A204.1 (cell line): ENCODE measurements around the gene IQGAP2.
"Not testable (repeated sequence)": the region's sequence is repeated elsewhere in the genome, so short reads cannot be mapped to it uniquely, and the experiment has no call there.

Experiments
- FAIRE-seq: peaks from 2 replicates; lab custom pipeline; 2012; peaks lifted over from hg19 to GRCh38; lab: Jason Lieb, UNC

The IQGAP2 gene

DNA sequence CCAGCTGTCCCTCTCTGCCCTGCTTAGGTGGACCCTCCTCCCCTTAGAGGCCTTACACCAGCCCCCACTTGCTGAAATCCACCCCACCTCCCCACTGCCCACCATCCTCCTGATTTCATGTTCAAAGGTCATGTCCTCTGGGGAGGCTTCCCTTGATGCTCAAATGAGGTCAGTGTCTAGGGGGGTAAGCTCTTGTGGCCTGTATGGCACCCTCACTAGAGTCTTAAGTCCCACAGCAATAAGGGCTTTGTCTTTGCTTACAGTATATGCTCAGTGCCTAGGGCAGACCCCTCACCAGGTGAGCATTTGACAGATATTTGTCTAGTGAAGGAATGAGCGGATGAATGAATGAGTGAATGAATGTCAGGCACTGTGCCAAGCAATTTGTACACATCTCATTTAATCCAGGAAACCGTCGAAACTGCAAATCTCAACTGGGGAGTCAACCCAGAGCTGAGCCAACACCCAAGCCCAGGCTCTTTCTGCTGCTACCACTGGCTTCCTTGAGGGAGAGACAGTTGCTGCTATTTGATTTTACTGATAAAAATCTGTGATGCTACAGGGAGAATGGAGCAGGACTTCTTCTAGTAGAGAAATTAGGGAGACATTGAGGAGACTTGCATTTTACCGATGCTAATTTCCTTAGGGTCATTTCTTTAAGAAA is 101.9 kb downstream of the IQGAP2 start:
- FAIRE-seq, result no peak

DNA sequence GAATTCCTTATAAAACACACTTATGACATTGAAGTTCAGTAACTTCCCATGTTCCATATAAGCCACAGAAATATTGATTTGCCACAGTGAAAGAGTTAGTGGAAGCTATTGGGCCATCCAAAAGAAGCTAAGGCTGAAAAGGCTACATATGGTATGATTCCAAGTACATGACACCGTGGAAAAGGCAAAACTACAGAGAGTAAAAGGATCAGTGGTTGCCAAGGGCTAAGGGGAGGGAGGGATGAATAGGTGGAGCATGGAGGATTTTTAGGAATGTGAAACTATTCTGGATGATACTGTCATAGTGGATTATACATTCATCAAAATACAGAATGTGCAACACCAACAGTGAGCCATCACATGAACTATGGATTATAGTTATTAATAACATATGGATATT is 110.4 kb downstream of the IQGAP2 start:
- FAIRE-seq, result no peak

DNA sequence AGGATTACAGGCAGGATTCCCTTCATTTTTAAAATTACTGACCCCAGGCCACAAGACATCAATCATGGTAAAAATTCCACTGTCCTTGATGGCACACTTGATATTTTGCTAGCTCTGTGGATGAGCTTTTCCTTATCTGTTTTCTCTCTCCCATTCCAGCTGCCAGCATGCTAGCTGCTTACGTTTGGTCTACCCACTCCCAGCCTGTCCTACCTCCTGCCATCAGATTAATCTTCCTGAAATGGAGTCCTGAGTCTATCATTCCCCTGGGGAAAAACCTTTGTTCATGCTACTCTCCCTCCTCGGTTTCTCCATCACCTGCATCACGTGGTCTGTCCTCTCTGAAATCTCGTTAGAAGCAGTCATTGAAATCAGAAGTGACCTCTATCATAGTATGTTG is 111.2 kb downstream of the IQGAP2 start:
- no peak for FAIRE-seq

DNA sequence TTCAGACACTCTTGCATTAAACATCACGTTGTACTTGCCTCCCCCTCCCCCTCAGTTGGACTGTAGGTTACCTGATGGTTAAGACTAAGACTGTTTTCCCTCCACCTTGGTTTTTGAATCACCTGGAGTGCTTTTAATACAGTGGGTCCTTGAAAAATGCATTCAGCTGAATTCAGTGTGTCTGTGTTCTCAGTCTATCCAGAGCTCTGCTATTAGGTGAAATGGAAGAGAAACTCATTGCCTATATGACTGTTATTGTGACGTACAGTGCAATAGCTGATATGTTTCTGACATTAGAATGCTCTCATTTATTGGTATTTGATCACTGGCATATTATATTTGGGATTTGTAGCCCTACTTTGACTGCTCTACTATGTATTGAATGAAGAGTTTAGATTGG is 111.6 kb downstream of the IQGAP2 start:
- no peak for FAIRE-seq

DNA sequence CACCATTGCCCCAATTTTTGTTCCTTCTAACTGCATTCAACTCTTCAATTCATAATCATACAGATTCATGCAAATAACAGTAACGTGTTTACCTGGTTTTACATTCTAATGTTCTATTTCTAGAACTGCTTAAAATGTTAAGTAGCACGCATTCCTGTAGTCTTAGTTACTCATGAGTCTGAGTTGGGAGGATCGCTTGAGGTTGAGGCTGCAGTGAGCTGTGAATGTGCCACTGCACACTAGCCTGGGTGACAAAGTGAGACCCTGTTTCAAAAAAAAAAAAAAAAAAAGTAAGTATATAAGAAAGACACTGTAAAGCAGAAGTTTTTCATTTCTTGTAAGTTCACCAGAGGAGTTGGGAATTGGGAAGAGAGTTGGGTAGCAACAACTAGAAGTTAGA is 114.2 kb downstream of the IQGAP2 start:
- no peak for FAIRE-seq

DNA sequence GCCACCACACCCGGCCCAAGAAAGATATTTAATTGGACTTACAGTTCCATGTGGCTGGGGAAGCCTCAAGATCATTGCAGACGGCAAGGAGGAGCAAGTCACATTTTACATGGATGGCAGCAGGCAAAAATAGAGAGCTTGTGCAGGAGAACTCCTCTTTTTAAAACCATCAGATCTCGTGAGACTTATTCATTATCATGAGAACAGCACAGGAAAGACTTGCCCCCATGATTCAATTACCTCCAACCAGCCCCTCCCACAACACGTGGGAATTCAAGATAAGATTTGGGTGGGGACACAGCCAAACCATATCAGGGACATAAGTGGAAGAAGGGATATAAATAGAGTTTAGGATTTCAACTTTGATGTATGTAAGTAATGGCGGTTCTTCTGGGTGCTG is 115.2 kb downstream of the IQGAP2 start:
- FAIRE-seq, result not testable (repeated sequence)

DNA sequence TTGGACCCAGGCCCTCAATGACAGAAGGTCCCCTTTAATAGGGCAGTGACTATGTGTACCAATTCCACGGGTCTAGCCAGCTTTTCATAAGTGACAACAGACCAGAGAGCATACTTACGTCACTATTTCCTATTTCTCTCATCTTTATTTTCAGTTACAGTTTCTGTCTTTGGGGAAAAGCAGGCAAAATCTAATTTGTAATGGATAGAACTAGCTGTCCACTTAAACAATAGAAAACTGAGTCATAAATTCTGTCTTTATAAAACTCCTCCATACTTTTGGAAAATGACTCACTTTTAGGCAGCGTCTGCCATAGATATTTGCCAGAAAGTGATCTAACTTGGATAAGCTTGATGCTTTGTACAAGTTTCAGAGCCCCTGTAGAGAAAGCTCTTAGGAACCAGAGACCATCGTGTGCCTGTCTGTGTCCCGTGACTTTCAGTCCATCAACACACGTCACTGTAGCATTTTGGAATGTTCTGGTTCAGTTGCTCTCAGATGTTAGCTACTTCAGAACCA is 118.2 kb downstream of the IQGAP2 start:
- no peak for FAIRE-seq

DNA sequence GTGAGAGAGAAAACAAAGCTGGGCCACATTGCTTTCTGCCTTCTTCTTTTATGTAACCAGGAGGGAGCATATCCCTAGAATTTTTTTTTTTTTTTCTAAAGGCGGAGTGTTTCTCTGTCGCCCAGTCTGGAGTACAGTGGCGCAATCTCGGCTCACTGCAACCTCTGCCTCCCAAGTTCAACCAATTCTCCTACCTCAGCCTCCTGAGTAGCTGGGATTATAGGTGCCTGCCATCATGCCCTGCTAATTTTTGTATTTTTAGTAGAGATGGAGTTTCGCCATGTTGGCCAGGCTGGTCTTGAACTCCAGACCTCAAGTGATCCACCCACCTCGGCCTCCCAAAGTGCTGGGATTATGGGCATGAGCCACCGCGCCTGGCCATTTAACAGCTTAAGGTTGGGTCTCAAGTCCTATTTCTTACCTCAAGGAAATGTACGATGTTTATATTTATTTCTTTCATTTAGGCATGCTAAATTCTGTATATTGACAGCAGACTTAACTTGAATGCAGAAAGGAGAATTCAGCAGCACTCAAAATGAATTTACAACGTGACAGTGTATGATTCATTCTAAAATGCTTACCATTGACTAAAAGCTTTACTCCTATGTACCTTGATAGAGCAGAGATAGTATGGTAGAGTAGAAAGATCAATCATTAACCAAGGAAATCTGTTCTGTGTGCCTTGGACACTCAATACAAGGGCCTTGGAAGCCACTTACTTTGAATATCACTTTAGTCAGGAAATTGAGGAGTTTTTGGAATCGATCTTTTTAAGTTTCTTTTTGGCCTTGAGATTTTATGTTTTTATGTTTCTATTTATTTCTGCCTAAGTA is 119.2 kb downstream of the IQGAP2 start:
- FAIRE-seq, result no peak

DNA sequence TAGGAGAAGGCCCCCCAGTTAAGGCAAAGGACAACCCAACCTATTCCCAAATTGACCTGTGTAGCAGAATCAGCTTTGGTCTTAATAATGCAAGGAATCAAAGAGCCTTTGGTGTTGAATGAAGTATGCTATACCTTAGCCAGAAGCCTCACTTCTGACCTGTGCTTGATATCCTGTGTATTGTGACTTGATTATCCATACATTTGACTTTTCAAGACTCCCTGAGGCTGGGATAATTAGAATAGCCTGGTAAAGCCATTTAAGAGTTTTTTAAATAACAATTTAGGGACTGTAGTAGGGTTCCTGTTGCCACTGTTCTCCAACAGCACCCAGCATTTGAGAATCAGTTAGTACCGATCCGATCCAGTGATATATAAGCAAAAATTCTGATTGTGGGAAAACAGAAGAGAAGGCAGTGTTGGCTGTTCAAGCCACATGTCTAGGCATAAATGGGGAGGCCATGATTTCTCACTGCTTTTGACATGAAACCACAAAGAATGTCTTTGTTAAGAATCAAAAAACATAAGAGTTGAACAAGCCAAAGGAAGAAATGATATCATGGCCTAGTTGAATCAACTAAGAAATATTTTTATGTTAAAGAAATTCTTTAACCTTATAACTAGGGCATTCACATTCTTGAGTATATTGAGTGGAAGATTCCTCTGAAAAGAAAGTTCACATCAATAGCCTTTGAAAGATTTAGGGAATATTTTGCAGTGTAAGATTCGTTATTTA is 121.2 kb downstream of the IQGAP2 start:
- FAIRE-seq, result no peak

DNA sequence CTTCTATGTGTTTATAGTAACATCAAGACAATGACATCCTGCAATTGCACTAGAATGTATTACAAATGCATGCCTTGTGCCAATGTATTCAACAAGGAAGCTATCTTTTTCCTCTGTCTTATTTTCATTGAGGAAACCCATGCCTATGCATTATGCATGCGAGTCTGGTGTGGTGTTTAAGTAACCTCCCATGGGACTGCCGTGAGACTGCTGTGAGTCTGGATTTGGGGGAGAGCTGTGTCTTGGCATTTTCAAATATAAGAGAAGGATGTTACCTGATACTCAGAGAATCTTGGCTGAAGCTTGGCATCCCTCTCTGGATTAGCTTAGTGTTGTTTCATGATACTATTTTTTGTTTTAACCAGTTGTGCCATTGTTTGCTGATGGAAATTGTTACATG is 121.8 kb downstream of the IQGAP2 start:
- no peak for FAIRE-seq

DNA sequence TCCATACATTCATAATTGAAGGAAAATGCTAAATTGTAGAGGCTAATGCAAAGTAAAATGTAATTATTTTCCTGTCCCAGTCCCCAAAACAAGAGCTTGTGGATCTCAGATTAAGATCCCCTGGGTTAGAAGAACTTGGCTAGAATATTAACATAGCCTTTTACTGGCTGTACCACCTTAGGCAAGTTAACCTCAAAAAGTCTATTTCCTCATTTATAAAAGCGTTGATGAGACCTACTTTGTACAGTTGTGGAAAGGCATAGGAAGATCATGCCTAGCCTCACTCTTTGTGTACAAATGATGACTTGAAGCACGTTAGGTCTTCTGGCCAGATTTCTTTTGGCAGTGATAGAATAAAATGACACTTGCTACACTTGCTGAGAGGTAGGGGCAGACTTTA is 122.9 kb downstream of the IQGAP2 start:
- no peak for FAIRE-seq

DNA sequence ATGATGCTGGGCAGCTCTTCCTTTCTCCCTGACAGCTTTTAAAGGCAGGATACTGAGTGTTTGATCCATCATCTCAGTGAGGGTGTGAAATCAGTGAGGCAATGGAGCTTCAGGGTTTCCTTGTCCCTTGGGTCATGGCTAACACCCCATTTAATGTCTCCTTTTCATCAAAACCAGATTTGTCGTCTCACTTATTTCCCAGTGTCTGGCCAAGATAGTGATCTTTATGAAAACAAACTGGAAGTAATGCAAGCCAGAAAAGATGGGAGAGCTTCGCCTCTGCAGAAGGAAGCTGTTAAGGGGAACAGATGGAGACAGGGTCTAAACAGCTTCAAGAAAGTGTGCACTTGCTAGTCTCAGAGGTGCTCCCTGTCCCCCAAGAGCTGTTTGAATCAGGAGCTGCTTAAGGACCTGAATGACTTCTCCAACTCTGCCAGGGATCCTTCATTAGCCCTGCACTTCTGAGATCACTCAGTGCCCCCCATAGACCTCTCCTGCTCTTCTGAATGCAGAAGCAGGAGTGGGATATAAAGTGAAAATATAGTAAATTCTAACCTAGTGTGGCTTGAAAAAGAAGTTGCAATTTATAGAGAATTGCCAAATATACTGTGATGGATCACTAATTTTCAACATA is 124.0 kb downstream of the IQGAP2 start:
- FAIRE-seq, result no peak

DNA sequence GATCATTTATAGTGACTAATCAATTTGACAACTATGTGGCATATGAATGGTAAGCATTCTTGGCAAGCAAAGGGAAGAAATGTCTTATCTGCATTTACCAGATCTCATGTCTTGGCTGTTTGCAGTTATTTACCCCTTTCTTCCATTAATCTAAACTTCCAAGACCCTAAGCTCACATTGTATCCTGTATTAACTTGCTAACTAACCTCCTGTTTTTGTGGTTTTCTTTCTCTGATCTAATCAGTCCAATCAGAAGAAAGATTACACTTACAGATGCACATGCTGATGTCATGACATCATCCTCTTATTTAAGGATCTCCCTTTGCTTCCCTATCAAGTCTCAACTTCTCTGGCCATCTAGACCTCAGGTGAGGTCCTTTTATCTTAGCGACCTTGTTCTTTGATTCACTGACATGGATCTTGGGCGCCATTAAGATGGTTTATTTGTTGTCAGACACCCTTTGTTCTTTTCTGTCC is 124.6 kb downstream of the IQGAP2 start:
- FAIRE-seq, result no peak

DNA sequence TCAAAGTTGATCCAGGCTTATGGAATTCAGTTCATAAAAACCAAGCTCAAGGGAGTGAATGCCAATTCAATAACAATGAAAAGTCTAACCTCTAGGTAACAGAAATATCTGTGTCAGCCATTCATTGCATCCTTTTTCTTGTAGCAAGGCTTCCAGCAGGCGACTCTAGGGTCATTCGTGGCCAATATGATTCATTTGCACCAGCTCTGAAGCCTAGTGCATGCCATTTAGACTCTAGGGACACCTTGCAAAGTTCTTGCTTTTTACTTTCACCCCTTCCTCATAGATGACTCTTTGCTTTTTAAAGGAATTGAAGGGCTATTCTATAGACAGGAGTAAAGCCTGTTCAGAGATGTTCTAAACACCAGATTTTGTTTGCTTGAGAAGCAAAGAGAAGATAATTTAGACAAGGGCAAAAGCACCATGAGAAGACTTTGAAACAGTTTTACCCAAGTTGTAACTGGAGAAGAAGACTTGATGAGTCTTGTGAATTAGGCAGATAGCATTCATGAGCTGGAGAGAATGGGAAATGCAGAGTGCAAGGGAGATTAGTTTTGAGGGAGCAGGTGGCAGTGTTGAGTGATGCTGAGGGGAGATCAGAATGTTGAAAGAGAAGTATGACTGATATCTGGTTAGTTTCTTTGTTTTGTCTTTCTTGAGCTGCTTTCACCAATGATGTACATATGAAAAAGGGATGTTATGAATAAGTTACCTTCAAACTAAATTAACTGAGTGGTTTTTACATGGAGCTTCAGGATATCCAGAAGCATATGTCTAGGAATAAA is 125.7 kb downstream of the IQGAP2 start:
- FAIRE-seq, result no peak

DNA sequence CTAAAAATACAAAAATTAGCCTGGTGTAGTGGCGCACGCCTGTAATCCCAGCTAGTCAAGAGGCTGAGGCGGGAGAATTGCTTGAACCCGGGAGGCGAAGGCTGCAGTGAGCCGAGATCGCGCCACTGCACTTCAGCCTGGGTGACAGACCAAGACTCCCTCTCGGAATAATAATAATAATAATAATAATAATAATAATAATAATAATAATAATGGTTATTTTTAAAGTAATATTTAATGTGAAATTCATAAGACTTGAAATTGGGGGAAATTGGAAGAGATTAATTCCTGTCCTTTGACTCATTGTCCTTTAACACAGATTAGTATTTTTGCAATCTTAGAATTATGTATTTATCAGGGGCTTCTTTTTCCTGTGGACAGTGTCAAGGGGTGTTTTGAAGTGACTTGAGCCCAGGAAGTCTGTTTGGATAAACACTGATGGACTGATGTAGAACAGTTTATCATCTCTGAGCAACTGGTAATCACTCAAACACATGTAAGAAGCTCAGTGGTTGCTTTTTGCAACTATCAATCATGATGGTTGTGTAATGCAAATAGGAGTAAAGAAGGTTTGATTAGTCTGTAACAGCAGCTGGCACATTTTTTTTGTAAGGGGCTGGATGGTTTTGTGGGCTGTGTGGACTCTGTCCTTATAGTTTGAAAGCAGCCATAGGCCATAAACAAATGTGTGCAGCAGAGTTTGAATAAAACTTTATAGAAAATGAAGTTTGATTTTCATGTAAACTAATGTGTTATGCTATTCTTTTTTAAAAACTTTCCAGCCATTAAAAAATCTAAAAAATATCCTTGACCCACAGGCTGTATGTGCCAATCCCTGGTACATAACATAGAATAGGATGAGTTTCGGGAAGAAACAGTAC is 126.6 kb downstream of the IQGAP2 start:
- no peak for FAIRE-seq

DNA sequence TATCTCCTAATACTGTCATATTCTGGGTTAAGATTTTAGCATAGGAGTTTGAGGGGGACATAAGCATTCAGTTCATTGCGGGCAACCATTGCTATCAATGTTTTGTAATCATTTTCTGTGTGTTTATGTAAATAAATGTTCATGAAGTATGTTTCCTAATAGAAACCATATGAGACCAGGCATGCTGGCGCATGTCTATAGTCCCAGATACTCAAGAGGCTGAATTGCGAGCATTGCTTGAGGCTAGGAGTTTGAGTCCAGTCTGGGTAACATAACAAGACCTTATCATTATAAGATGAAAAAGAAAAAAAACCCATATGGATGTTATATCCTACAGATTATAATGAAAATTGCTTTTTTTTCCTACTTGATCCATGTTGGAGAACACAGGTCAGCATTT is 129.0 kb downstream of the IQGAP2 start:
- no peak for FAIRE-seq

DNA sequence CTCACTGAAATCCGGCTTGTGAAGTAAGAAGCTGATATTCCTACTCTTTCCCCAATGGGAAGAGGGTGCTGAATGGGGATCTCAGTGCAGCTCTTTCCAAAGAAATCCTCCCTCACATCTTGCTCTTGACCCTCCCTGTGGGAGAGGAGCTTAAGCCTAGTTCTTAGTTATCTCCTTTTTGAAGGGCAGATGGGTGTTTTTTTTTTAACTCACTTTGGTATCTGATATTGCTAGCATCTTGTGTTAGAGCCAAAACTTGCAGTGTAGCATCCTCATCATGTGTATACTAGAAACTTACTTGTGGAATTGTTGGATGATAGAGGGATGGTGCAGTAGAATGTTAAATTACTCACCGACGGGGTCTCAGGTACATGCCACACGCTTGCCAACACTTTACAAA is 129.9 kb downstream of the IQGAP2 start:
- no peak for FAIRE-seq

DNA sequence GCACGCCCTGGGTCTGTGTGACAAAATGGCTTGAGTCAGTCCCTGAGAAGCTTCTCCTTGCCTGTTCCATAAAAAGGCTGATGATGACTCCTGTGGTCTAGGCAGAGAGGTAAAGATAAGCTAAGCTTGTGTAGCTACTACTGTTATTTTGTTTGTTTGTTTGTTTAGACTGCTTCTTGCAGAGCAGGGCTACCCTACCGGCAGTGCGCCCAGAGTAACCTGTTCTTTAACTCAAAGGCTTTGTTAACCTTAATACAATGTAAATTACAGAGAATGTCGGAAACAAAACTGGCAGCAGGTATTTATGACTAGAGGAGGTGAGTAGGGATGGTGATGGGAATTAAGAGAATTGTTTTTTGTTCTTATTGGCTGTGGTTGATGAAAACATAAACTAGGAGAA is 132.5 kb downstream of the IQGAP2 start:
- no peak for FAIRE-seq

DNA sequence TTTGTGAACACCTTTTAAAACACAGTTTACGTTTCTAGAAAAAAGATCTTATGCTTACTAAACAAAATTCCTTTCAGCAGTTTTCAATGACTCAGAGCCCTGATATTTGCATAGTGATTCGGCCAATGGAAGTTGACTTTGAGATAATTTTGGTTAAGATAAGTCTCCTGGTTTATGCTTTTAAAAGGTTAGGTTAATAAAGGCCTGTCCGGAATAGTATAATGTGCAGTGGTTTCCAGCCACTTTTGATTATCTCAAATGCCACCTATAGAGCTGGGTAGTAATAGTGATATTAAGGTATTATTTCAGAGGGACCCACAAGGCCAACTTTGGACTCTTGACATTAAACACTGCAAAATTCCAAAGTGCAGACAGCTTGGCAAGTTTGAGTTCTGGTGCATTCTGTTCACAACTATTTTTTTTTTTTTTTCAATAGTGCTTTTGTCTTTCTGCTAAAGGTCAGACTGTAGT is 134.0 kb downstream of the IQGAP2 start:
- FAIRE-seq, result no peak

DNA sequence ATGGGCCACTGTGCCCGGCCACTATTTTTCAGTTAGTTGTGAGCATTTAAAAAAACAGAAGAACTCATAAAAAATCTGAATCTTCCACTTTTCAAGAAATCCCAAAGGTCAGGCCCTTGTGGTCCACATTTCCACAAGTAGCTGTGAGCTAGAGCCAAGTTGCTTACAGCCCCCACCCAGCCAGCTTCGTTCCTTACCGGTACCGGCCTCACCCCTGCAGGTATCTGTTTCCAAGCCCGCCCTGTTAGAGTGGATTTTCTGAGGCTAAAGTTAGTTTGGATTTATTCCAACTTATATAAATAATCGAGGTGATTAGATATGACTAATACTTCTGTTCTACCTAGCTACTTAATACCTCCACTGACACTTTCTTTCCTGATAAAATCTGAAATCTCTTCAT is 139.2 kb downstream of the IQGAP2 start:
- FAIRE-seq, result no peak
